MM.1S (cell line): ENCODE data around the gene NCF2.

Experiments
- CTCF ChIP-seq: fragments of 300-600 bp; sonication (generic); IDR thresholded peaks from 2 replicates; pipeline ENCODE4 v1.5.1; 2016; ENCODE audit warnings: antibody characterized with exemption, low read length, mixed read lengths
- EZH2phosphoT487 ChIP-seq: fragments of 300-600 bp; sonication (generic); IDR thresholded peaks from 2 replicates; pipeline ENCODE4 v1.6.1; 2018; ENCODE audit warnings: antibody characterized with exemption, low read length

- TF ChIP-seq EZH2phosphoT487, result no peak
- peak; percentile 91 for TF ChIP-seq CTCF
Measured at GRCh38 chr1:183622884-183623785, 32.9 kb upstream of the NCF2 start.
